HK-2 (cell line): ENCODE data around the gene ACOT13.
"Not testable (repeated sequence)": the region's sequence is repeated elsewhere in the genome, so short reads cannot be mapped to it uniquely, and the experiment has no call there.

Experiments
- DNase-seq: peaks from one replicate; pipeline ENCODE4 v3.0.0-alpha.2; 2018; ENCODE audit not compliant: unreplicated experiment

The ACOT13 gene

GRCh38 chr6:24730653-24731052 is 63.8 kb downstream of the ACOT13 start:
- not testable (repeated sequence) for DNase-seq

- DNase-seq: not testable (repeated sequence)
These were observed 64.7 kb downstream of the ACOT13 start for GRCh38 chr6:24731456-24732134.

GRCh38 chr6:24734166-24734565 is 67.3 kb downstream of the ACOT13 start:
- DNase-seq: no peak

DNA sequence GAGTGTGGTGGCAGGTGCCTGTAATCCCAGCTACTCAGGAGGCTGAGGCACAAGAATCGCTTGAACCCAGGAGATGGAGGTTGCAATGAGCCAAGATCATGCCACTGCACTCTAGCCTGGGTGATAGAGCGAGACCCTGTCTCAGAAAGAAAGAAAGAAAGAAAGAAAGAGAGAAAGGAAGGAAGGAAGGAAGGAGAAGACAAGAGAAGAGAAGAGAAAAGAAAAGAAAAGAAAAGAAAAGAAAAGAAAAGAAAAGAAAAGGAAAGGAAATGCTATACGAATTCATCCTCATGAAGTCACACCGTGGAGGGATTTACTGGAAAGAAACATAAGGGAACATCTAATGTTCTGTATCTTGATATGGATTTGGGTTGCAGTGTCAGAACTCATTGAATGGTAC is 67.8 kb downstream of the ACOT13 start:
- not testable (repeated sequence) for DNase-seq

DNA sequence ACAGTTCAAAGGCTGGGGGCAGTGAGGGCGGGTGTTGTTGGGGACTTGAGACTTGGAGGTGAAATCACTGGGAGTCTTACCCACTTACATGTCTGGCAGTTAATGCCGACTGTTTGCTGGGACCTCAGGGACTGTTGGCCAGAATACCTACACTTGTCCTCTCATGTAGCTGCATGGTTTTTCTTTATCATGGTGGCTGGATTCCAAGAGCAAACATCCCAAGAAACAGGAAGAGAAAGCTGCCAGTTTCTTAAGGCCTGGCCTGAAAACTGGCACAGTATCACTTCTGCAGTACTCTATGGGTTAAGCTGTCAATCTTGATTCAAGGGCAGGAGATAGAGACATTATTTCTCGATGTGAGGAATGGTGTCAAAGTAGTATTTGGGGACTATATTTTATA is 71.9 kb downstream of the ACOT13 start:
- no peak for DNase-seq

GRCh38 chr6:24740861-24741260 is 74.0 kb downstream of the ACOT13 start:
- no peak for DNase-seq

GRCh38 chr6:24742216-24742738 is 75.4 kb downstream of the ACOT13 start:
- no peak for DNase-seq

- peak; percentile 54 for DNase-seq
These were observed 76.5 kb downstream of the ACOT13 start for GRCh38 chr6:24743265-24743943.

DNA sequence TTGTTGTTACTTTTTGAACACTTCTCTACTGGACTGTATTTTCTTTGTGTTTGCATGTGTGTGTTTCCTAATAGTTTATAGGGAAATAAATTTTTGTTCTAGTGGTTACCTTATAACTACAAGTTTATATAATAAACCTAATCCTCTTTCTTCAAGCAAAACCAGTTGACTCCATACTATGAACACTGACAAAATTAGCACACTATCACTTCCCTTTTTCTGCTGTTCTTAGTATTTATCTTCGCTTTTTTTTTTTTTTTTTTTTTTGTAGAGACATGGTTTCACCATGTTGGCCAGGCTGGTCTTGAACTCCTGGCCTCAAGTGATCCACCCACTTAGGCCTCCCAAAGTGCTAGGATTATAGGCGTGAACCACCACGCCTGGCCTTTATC is 77.1 kb downstream of the ACOT13 start:
- DNase-seq: no peak

DNA sequence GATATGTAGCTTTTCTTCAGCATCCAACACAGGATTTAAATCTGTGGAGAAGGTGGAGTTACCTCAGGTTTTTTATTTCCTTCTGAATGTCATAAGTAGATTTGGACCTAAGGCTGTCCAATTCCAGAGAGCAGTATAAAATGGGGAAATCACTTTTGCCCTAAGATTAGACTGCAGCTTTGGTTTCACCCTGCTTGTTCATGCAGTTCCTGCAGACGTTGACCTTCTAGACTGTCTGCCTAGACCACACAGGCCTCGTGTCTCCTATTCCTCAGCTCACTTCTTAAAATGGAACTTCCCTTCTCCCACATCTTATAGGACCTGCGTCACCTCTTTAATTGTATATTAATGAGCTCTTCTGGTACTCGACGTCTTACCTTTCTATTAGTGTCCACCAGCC is 78.0 kb downstream of the ACOT13 start:
- DNase-seq: no peak

- no peak for DNase-seq
These were observed 82.4 kb downstream of the ACOT13 start for GRCh38 chr6:24749297-24749696.

DNA sequence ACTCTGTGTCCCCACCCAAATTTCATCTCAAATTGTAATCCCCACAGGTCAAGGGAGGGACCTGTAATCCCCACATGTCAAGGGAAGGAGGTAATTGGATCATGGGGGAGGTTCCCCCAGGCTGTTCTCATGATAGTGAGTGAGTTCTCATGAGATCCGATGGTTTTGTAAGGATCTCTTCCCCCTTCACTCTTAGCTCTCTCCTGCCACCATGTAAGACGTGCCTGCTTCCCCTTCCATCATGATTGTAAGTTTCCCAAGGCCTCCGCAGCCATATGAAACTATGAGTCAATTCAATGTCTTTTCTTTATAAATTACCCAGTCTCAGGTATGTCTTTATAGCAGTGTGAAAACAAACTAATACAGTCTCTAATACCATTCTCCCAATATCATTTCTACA is 84.0 kb downstream of the ACOT13 start:
- not testable (repeated sequence) for DNase-seq

- DNase-seq: no peak
These were observed 85.6 kb downstream of the ACOT13 start for GRCh38 chr6:24752503-24752902.

DNA sequence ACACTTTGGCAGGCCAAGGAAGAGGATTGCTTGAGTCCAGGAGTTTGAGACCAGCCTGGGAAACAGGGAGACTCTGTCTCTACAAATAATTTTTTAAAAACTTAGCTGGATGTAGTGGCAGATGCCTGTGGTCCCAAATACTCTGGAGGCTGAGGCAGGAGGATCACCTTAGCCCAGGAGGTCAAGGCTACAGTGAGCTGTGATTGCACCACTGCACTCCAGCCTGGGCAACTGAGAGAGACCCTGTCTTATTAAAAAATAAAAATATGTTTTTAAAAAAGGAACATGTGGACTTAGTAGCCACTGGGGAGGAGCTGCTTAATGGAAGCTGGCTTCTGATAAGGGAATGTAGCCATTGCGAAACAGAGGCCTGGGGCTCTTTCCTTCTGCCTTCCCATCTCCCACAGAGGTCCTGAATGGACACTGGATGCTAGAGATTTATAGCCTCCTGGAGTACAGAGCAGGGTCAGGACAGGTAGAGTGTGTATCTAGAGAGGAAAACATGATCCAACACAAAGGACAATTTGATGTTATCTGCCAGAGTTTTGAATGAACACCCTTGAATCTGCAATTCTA is 86.1 kb downstream of the ACOT13 start:
- DNase-seq: no peak

GRCh38 chr6:24753545-24753944 is 86.7 kb downstream of the ACOT13 start:
- DNase-seq: no peak

- DNase-seq: not testable (repeated sequence)
These were observed 87.5 kb downstream of the ACOT13 start for GRCh38 chr6:24754378-24754777.
